T-helper 17 cell (primary cell): ENCODE measurements around the gene NPHS1. TPM values are rescaled to one million over a fixed set of nuclear protein-coding genes. Genes with fewer than 3 reads are reported as not detected.

Experiments used
- ATAC-seq: fragments of 150-1000 bp; cut with Tn5 transposase; 2 replicates; pipeline ENCODE4 v1.10.0; 2021; ENCODE audit warnings: mild to moderate bottlenecking, moderate library complexity
- DNase-seq, 3 donors: peaks; one replicate each; pipeline versions ENCODE4 v3.0.0 to v3.0.0-alpha.2; 2020 to 2021
- H3K9me3 ChIP-seq: one replicate; pipeline ENCODE4 v1.7.0; 2013; ENCODE audit warnings: low read length, mild to moderate bottlenecking; ENCODE audit not compliant: control insufficient read depth, poor library complexity, severe bottlenecking
- H3K27ac Mint-ChIP-seq: one replicate; pipeline ENCODE4 v1.8.0; 2022; ENCODE audit warnings: mild to moderate bottlenecking, moderate library complexity, mixed read lengths
- H3K27me3 Mint-ChIP-seq: one replicate; pipeline ENCODE4 v1.8.0; 2022; ENCODE audit warnings: mixed read lengths
- H3K36me3 Mint-ChIP-seq: one replicate; pipeline ENCODE4 v1.8.0; 2022; ENCODE audit warnings: low read depth, mixed read lengths
- H3K4me1 Mint-ChIP-seq: one replicate; pipeline ENCODE4 v1.8.0; 2022; ENCODE audit warnings: mild to moderate bottlenecking, mixed read lengths
- H3K4me3 Mint-ChIP-seq: one replicate; pipeline ENCODE4 v1.8.0; 2022; ENCODE audit warnings: mild to moderate bottlenecking, moderate library complexity, mixed read lengths
- total RNA-seq, 4 donors: library from RNA in 2 of 4; stranded (reverse) in 2 of 4; gene quantifications; one replicate each; pipeline ENCODE4 v1.2.3 and lab custom pipeline; 2022 to 2026

NPHS1 gene
- total RNA-seq, 2 donors from 2014 or later, result not detected

DNA sequence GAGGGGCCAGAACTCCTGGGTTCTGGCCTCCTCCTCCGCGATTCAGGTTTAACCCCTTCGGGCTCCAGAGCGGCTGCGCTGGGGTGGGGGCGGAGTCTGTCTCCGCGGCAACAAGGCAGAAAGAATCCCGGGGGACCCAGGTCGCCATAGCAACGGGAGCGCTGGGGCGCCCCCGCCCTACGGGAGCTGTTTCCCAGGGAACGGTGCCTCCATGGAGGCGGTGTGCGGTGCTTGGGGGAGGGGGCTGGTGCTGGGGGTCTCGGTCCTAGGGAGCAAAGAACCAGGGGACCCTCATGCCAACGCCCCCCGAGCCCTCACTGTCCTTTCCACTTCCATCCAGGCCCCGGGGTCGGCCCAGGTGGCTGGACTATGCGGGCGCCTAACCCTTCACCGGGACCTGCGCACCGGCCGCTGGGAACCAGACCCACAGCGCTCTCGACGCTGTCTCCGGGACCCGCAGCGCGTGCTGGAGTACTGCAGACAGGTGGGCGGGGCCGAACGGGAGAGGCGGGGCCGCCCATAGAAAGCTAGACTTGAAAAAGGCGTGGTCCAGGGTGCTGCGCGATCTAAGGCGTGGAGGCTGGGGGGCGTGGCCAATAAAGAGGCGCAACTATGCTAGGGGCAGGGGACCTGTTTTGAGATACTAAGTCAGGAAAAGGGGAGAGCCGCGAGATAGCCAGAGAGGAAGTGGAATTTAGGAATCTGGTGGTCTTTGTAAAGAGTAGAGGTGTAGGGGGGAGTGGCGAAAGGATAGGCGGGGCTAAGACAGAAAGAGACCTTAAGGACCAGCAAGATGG, 17.2 kb upstream of the NPHS1 start:
- Mint-ChIP-seq H3K4me3 (peak overlapping the region; percentile 80), H3K36me3 (peaks cover 11% of the 10 kb centered on the region), H3K27ac (no peak overlapping the region), H3K27me3 (peaks cover 50% of the 10 kb centered on the region), H3K4me1 (peaks cover 18% of the 10 kb centered on the region)
- ATAC-seq, result peak; percentile 92
- no peaks in the 10 kb centered on the region for H3K9me3 ChIP-seq
- DNase-seq, result peak; percentile 72 to 80 (median 74)

DNA sequence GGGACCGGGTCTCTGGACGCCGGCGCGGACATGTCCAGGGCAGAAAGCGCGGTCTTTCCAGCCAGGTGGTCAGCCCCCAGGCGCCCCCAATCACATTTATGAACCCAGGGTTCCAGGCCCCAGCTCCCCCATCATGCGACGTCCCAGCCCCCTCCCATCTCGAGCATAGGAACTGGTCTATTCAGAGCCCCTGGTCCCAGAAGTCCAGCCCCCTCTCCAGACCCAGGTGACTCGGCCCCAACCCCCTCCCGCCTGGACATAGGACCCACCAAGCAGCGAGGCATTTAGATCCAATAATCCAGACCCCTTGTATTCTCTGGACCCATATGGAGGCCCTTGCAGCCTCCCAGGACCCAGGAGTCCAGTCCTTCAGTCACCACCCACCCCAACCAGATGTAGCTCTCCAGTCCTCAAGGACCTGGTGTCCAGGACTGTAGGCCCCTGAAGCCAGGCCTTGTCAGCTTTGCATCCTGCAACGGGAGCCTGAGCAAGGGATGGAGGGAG, 16.6 kb upstream of the NPHS1 start:
- no peak for ATAC-seq
- H3K27ac Mint-ChIP-seq, result no peak overlapping the region
- H3K4me1 Mint-ChIP-seq, result peaks cover 17% of the 10 kb centered on the region
- no peaks in the 10 kb centered on the region for H3K9me3 ChIP-seq
- peaks cover 11% of the 10 kb centered on the region for H3K36me3 Mint-ChIP-seq
- H3K27me3 Mint-ChIP-seq, result peaks cover 52% of the 10 kb centered on the region
- H3K4me3 Mint-ChIP-seq, result peak overlapping the region; percentile 80
- no peak for DNase-seq

DNA sequence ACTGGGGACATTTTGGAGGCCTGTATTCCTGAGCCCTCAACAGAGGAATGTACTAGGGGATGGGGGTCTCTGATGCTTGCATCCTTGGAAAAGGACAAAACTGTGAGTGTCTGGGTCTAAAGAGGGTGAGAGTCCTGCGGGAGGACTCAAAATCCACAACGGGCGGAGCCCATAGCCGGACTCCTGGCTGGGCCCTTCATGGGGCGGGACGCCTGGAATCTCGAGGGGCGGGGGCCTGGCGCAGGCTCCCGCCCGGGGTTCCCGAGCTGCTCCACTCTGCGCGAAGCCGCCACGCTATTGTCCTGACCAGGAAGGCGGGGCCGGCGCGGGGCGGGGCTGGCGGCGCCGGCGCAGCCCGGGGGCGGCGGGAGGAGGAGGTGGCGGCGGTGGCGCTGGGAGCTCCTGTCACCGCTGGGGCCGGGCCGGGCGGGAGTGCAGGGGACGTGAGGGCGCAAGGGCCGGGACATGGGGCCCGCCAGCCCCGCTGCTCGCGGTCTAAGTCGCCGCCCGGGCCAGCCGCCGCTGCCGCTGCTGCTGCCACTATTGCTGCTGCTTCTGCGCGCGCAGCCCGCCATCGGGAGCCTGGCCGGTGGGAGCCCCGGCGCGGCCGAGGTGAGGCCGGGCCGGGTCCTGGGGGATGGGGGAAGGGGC, 16.0 kb upstream of the NPHS1 start, which contains the start of gene APLP1:
APLP1 (plus strand) TSS at position 403 of the 651 bp plus-strand sequence; CDS start at position 466, 63 bp downstream.
- no peaks in the 10 kb centered on the region for H3K9me3 ChIP-seq
- peaks cover 14% of the 10 kb centered on the region for H3K4me1 Mint-ChIP-seq
- H3K27me3 Mint-ChIP-seq, result peaks cover 48% of the 10 kb centered on the region
- H3K4me3 Mint-ChIP-seq, result peak within 1 kb of the TSS; percentile 80
- H3K36me3 Mint-ChIP-seq, result peaks cover 11% of the 10 kb centered on the region
- H3K27ac Mint-ChIP-seq, result no peak within 1 kb of the TSS
- ATAC-seq, result peak; percentile 68
- peak; percentile 47 to 63 (median 58) for DNase-seq

DNA sequence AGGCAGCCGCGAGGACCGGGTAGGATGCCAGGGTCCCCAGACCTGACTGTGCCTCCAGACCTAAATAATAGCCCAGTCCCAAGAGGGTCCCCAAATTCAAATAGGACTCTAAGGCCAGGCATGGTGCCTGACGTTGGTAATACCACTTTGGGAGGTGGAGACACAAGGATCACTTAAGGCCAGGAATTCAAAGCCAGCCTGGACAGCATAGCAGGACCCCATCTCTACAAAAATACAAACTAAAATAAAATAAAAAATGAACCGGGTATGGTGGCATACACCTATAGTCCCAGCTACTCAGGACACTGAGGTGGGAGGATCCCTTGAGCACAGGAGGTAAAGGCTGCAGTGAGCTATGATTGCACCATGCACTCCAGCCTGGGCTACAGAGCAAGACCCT, 10.7 kb upstream of the NPHS1 start:
- Mint-ChIP-seq H3K27me3 (peaks cover 74% of the 10 kb centered on the region), H3K4me1 (peaks cover 4% of the 10 kb centered on the region), H3K36me3 (peaks cover 9% of the 10 kb centered on the region), H3K4me3 (no peak overlapping the region), H3K27ac (no peak overlapping the region)
- DNase-seq (no peak), ATAC-seq (no peak)
- no peaks in the 10 kb centered on the region for H3K9me3 ChIP-seq

DNA sequence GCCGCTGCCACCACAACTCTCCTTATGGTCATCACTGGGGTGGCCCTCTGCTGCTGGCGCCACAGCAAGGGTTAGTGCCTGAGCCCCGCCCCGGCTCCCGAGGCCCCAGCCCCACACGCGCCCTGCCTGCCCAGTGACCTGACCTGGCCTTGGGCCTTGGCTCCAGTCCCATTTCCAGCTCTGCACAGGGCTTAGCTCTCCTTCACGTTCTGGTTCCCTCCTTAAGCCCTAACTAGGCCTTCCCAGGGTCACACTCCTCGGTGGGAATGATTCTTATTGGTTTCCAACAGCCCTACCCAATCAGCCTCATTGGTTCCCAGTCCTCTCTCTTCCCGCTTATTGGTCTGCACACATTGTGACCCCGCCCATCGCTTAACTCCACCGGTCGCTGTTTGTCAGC, 10.2 kb upstream of the NPHS1 start:
- no peak overlapping the region for H3K27ac Mint-ChIP-seq
- H3K9me3 ChIP-seq, result no peaks in the 10 kb centered on the region
- H3K4me1 Mint-ChIP-seq, result peaks cover 4% of the 10 kb centered on the region
- no peak overlapping the region for H3K4me3 Mint-ChIP-seq
- DNase-seq (no peak), ATAC-seq (no peak)
- peaks cover 9% of the 10 kb centered on the region for H3K36me3 Mint-ChIP-seq
- peaks cover 76% of the 10 kb centered on the region for H3K27me3 Mint-ChIP-seq

DNA sequence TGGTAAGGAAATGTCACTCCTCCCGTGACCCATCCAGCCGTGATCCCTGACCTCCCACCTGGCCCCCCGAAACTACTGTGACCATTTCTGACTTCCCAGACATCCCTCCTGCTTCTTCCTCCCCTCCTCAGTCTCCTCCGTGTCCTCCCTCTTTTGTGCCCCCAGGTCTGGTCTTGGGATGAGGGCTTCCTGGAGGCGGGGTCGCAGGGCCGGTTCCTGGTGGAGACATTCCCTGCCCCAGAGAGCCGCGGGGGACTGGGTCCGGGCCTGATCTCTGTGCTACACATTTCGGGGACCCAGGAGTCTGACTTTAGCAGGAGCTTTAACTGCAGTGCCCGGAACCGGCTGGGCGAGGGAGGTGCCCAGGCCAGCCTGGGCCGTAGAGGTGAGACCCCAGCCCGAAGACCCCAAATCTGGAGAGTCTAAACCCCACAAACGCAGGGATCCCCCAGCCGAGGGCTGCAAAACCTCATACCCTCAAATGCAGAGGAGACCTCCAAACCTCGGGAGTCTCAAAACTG, 9.4 kb upstream of the NPHS1 start:
- peaks cover 8% of the 10 kb centered on the region for H3K4me1 Mint-ChIP-seq
- H3K9me3 ChIP-seq, result no peaks in the 10 kb centered on the region
- no peak overlapping the region for H3K27ac Mint-ChIP-seq
- peaks cover 76% of the 10 kb centered on the region for H3K27me3 Mint-ChIP-seq
- no peak for DNase-seq
- peaks cover 9% of the 10 kb centered on the region for H3K36me3 Mint-ChIP-seq
- H3K4me3 Mint-ChIP-seq, result no peak overlapping the region
- no peak for ATAC-seq

DNA sequence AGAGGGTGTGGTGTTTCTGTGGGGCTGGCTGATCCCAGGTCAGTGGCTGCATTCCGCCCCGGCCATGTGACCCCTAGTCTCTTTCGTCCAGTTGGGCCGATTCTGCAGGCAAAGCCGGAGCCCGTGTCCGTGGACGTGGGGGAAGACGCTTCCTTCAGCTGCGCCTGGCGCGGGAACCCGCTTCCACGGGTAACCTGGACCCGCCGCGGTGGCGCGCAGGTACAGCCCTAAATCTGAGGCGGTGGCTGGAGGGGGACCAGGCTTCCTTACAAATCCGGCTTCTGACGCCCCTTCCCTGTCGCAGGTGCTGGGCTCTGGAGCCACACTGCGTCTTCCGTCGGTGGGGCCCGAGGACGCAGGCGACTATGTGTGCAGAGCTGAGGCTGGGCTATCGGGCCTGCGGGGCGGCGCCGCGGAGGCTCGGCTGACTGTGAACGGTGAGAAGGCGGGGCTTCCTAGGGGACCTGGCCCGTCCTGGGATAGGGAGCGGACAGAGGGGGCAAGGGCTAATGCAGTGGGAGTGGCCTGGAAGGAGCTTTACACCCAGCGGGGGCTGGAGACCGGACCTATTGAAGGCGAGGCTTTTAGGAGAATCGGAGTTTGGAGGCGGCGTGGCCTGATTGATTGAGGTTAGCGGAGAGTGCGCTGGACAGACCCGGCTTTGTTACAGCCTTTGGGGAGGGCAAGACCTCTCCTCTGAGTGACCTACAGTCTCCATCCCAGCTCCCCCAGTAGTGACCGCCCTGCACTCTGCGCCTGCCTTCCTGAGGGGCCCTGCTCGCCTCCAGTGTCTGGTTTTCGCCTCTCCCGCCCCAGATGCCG, 8.7 kb upstream of the NPHS1 start:
- no peak overlapping the region for H3K27ac Mint-ChIP-seq
- no peak overlapping the region for H3K4me3 Mint-ChIP-seq
- DNase-seq, result no peak
- H3K27me3 Mint-ChIP-seq, result peaks cover 69% of the 10 kb centered on the region
- ATAC-seq, result no peak
- H3K9me3 ChIP-seq, result no peaks in the 10 kb centered on the region
- peaks cover 8% of the 10 kb centered on the region for H3K4me1 Mint-ChIP-seq
- peaks cover 9% of the 10 kb centered on the region for H3K36me3 Mint-ChIP-seq

DNA sequence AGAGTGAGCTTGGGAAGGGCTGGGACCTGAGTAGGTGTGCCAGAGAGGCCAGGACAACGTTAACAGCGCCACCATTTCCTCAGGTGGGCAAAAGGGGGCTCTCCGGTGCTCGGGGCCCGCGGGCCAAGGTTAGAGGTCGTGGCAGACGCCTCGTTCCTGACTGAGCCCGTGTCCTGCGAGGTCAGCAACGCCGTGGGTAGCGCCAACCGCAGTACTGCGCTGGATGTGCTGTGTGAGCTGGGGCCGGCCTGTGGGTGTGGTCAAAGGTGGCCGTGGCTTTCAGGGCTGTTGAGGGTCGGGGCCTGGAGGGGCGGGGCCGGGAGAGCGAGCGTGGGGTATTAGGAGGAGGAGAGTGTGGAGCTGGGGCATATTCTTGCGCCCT, 8.1 kb upstream of the NPHS1 start:
- Mint-ChIP-seq H3K4me1 (peaks cover 8% of the 10 kb centered on the region), H3K36me3 (peaks cover 4% of the 10 kb centered on the region), H3K4me3 (no peak overlapping the region), H3K27ac (no peak overlapping the region), H3K27me3 (peaks cover 67% of the 10 kb centered on the region)
- no peak for DNase-seq
- ATAC-seq, result no peak
- no peaks in the 10 kb centered on the region for H3K9me3 ChIP-seq

DNA sequence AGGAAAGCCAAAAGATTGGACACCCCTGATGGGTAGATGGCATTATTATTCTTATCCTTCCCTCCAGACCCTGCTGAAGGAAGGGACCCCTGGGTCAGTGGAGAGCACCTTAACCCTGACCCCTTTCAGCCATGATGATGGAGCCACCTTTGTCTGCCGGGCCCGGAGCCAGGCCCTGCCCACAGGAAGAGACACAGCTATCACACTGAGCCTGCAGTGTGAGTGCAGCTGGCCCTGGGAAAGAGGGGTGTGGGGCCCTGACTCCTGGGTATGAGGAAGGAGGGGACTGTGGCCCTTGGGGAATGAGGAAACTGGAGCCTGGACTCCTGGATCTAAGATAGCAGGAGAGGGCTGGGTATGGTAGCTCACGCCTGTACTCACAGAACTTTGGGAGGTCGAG, 7.1 kb upstream of the NPHS1 start:
- Mint-ChIP-seq H3K36me3 (peaks cover 5% of the 10 kb centered on the region), H3K27ac (no peak overlapping the region), H3K4me3 (no peak overlapping the region), H3K27me3 (peaks cover 70% of the 10 kb centered on the region), H3K4me1 (peaks cover 8% of the 10 kb centered on the region)
- ATAC-seq (no peak), DNase-seq (no peak)
- H3K9me3 ChIP-seq, result no peaks in the 10 kb centered on the region

DNA sequence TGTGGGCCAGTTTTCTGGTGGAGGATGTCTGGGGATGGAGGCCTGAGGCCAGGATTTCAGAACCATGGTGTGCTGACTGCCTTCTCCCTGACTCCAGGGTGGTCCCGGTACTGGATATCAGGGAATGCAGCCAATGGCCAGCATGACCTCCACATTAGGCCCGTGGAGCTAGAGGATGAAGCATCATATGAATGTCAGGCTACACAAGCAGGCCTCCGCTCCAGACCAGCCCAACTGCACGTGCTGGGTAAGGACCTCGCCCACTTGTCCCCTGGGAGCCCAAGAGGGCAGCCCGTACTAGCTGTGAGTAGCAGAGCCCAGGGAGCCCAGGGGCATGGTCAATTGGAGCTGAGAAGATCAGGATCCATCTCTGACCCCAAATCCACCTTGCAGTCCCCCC, 6.0 kb upstream of the NPHS1 start:
- Mint-ChIP-seq H3K36me3 (peaks cover 6% of the 10 kb centered on the region), H3K27ac (no peak overlapping the region), H3K4me1 (peaks cover 9% of the 10 kb centered on the region), H3K27me3 (peaks cover 70% of the 10 kb centered on the region), H3K4me3 (peak overlapping the region; percentile 89)
- no peaks in the 10 kb centered on the region for H3K9me3 ChIP-seq
- DNase-seq (no peak), ATAC-seq (no peak)

DNA sequence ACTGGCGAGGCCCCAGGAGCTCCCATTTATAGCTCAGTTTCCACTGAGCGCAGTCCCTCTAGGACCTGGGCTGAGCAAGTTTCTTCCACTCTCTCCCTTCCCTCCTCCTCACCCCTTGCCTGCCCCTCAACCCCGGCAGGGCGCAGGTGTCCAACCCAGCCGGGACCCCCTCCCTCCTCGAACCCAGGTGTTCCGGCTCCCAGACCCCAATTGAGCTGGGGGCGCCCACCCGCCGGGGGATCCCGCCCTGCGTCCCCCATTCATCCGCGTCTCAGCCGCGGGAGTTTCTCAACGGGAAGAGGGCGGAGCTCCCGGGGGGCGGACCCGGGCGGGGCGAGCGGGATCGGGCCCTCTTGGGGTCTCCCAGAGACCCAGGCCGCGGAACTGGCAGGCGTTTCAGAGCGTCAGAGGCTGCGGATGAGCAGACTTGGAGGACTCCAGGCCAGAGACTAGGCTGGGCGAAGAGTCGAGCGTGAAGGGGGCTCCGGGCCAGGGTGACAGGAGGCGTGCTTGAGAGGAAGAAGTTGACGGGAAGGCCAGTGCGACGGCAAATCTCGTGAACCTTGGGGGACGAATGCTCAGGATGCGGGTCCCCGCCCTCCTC, 4.3 kb upstream of the NPHS1 start, which contains the start of gene KIRREL2:
KIRREL2 (plus strand) TSS at position 366 of the 604 bp plus-strand sequence; CDS start at position 575, 209 bp downstream.
- no peaks in the 10 kb centered on the region for H3K9me3 ChIP-seq
- ATAC-seq (peak; percentile 51), DNase-seq (no peak)
- Mint-ChIP-seq H3K4me1 (peaks cover 15% of the 10 kb centered on the region), H3K4me3 (peak within 1 kb of the TSS; percentile 89), H3K36me3 (peaks cover 12% of the 10 kb centered on the region), H3K27me3 (peaks cover 73% of the 10 kb centered on the region), H3K27ac (no peak within 1 kb of the TSS)

DNA sequence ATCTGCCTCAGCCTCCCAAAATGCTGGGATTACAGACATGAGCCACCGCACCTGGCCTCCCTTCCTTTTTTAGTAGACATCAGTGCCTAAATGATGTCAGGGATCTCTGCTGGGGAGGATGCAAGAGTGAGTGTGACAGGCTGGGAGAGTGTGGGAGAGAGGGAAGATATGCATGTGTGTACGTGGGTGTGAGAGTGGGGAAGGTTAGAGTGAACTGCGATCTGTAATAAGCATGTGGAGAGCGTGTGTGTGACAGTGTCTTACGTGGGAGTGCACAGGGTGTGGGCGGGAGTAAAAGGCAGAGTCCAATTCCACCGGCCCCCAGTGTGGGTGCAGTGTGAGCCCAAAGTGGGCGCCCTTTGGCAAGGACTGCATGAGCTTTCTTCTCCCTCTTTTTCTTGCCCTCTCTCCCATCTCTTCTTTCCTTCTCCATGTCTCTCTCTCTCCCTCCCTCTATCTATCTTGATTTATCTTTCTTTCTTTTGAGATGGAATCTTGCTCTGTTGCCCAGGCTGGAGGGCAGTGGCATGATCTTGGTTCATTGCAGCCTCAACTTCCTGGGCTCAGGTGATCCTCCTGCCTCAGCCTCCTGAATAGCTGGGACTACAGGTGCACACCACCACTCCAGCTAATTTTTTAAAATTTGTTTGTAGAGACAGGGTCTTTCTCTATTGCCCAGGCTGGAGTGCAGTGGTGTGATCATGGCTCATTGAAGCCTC, 893 bp upstream of the NPHS1 start:
- no peaks in the 10 kb centered on the region for H3K9me3 ChIP-seq
- peaks cover 10% of the 10 kb centered on the region for H3K36me3 Mint-ChIP-seq
- no peak overlapping the region for H3K4me3 Mint-ChIP-seq
- peaks cover 65% of the 10 kb centered on the region for H3K27me3 Mint-ChIP-seq
- peaks cover 16% of the 10 kb centered on the region for H3K4me1 Mint-ChIP-seq
- ATAC-seq (no peak), DNase-seq (no peak)
- no peak overlapping the region for H3K27ac Mint-ChIP-seq
